Neural cell (in vitro differentiated cells): ENCODE measurements around the gene USP40. TPM values are rescaled to one million over a fixed set of nuclear protein-coding genes. Genes with fewer than 3 reads are reported as not detected.

Source experiments
- H2AFZ ChIP-seq: fragments of 200-600, 300-800 bp; sonication (generic), shearing (Covaris generic); 2 replicates; pipeline ENCODE4 v1.6.0; 2014; ENCODE audit warnings: low read depth, mild to moderate bottlenecking, antibody characterized with exemption, low read length, moderate library complexity
- H3F3A ChIP-seq: fragments of 200-600 bp; shearing (Covaris generic); 2 replicates; pipeline ENCODE4 v1.6.1; 2016; ENCODE audit warnings: mild to moderate bottlenecking, moderate library complexity, mixed read lengths, antibody characterized with exemption, low read length; ENCODE audit not compliant: insufficient read depth, poor library complexity, severe bottlenecking
- H3K27ac ChIP-seq: fragments of 200-600, 300-800 bp; sonication (generic), shearing (Covaris generic); 2 replicates; pipeline ENCODE4 v1.5.1; 2014; ENCODE audit warnings: mild to moderate bottlenecking, low read length, moderate library complexity
- H3K27me3 ChIP-seq: fragments of 300-800, 200-600 bp; sonication (generic), shearing (Covaris generic); 2 replicates; pipeline ENCODE4 v1.6.0; 2014; ENCODE audit warnings: mild to moderate bottlenecking, low read depth, low read length, moderate library complexity; ENCODE audit not compliant: insufficient read depth
- H3K36me3 ChIP-seq: fragments of 300-800, 200-600 bp; sonication (generic), shearing (Covaris generic); 2 replicates; pipeline ENCODE4 v1.5.1; 2014; ENCODE audit warnings: mild to moderate bottlenecking, antibody characterized with exemption, low read length, moderate library complexity; ENCODE audit not compliant: insufficient read depth
- H3K4me2 ChIP-seq: fragments of 300-800, 200-600 bp; sonication (generic), shearing (Covaris generic); 2 replicates; pipeline ENCODE4 v1.6.0; 2014; ENCODE audit warnings: mild to moderate bottlenecking, low read length
- H3K4me3 ChIP-seq: fragments of 300-800, 200-600 bp; sonication (generic), shearing (Covaris generic); 2 replicates; pipeline ENCODE4 v1.5.1; 2014; ENCODE audit warnings: mild to moderate bottlenecking, low read length, moderate library complexity
- H3K79me2 ChIP-seq: fragments of 200-600 bp; shearing (Covaris generic); replicated peaks from 2 replicates; pipeline ENCODE4 v1.6.0; 2014; ENCODE audit warnings: mild to moderate bottlenecking, low read length, moderate library complexity; ENCODE audit not compliant: insufficient read depth
- H3K9ac ChIP-seq: fragments of 300-800, 200-600 bp; sonication (generic), shearing (Covaris generic); 2 replicates; pipeline ENCODE4 v1.6.1; 2016; ENCODE audit warnings: mild to moderate bottlenecking, low read length, mixed read lengths
- H3K9me2 ChIP-seq: fragments of 200-600 bp; shearing (Covaris generic); 2 replicates; pipeline ENCODE4 v1.6.1; 2016; ENCODE audit warnings: mild to moderate bottlenecking, low read length, mixed read lengths; ENCODE audit not compliant: insufficient read depth
- H3K9me3 ChIP-seq: fragments of 200-600, 300-800 bp; sonication (generic), shearing (Covaris generic); 2 replicates; pipeline ENCODE4 v1.6.1; 2016; ENCODE audit warnings: mild to moderate bottlenecking, mixed run types, low read length, moderate library complexity, mixed read lengths
- H4K20me1 ChIP-seq: fragments of 200-600 bp; shearing (Covaris generic); 2 replicates; pipeline ENCODE4 v1.6.1; 2016; ENCODE audit warnings: mild to moderate bottlenecking, mixed run types; ENCODE audit not compliant: insufficient read depth
- EP300 ChIP-seq: fragments of 450-650 bp; conservative IDR thresholded peaks from 2 replicates; pipeline ENCODE4 v1.6.1; 2014; ENCODE audit warnings: antibody characterized with exemption, mild to moderate bottlenecking, moderate library complexity; ENCODE audit not compliant: poor library complexity, severe bottlenecking
- EZH2 ChIP-seq: fragments of 200-600, 300-800 bp; shearing (Covaris generic), sonication (generic); IDR thresholded peaks from 2 replicates; pipeline ENCODE4 v1.6.1; 2014; ENCODE audit warnings: antibody characterized with exemption, low read length, borderline replicate concordance, mild to moderate bottlenecking; ENCODE audit not compliant: insufficient read depth, poor library complexity, severe bottlenecking
- MXI1 ChIP-seq: fragments of 450-650 bp; conservative IDR thresholded peaks from 2 replicates; pipeline ENCODE4 v1.6.1; 2014; ENCODE audit warnings: antibody characterized with exemption, mild to moderate bottlenecking; ENCODE audit not compliant: poor library complexity, severe bottlenecking
- POLR2AphosphoS5 ChIP-seq: IDR thresholded peaks from 2 replicates; pipeline ENCODE4 v1.6.1; 2012
- RAD21 ChIP-seq: fragments of 450-650 bp; conservative IDR thresholded peaks from 2 replicates; pipeline ENCODE4 v1.6.1; 2014; ENCODE audit warnings: antibody characterized with exemption, mild to moderate bottlenecking, moderate library complexity
- SMC3 ChIP-seq: fragments of 450-650 bp; conservative IDR thresholded peaks from 2 replicates; pipeline ENCODE4 v1.6.1; 2014; ENCODE audit warnings: antibody characterized with exemption, mild to moderate bottlenecking, moderate library complexity; ENCODE audit not compliant: poor library complexity
- TAF1 ChIP-seq: IDR thresholded peaks from 2 replicates; pipeline ENCODE4 v1.6.1; 2012; ENCODE audit warnings: low read depth
- polyA plus RNA-seq: library from polyadenylated mRNA; depleted of rRNA; stranded (reverse); fragments of >200 nt; gene quantifications from 2 replicates; pipeline ENCODE4 v1.2.3, GENCODE V29; 2014
- TF ChIP-seq, protein P1 (sequence below): fragments of 450-650 bp; IDR thresholded peaks from 2 replicates; pipeline ENCODE4 v1.5.1; 2014; ENCODE audit warnings: antibody characterized with exemption, mild to moderate bottlenecking, moderate library complexity; ENCODE audit not compliant: poor library complexity, severe bottlenecking
- TF ChIP-seq, protein P2 (sequence below): IDR thresholded peaks from 2 replicates; pipeline ENCODE4 v1.6.1; 2012; ENCODE audit warnings: borderline replicate concordance

USP40 gene
- polyA plus RNA-seq, 1 donor from 2014 or later: 33.3 TPM

DNA sequence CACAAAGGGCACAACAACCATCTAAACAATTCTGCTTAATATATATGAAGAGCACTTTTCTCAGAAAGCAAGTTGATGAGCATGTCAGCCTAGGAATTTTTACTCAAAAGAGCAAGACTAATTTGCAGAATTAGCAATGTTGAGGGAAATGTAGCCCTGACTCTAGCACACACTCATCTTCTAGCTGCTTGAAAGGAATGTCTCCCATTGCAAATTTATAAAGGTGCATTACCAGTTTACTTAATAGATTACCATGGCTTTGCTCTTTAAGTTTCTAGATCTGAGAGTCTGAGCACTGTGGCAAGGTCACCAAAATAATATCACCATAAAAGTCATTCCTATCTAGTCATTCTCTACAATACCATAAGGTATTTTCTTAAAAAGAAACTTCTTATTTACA is 40.8 kb downstream of the USP40 start:
- H2AFZ ChIP-seq: no peak overlapping the region
- H3K9me2 ChIP-seq: no peaks in the 10 kb centered on the region
- no peak overlapping the region for H3K4me2 ChIP-seq
- H3K79me2 ChIP-seq: no peaks in the 10 kb centered on the region
- H3K36me3 ChIP-seq: peaks cover 2% of the 10 kb centered on the region
- H4K20me1 ChIP-seq: no peaks in the 10 kb centered on the region
- no peak overlapping the region for H3K9ac ChIP-seq
- TF ChIP-seq, protein P1, sequence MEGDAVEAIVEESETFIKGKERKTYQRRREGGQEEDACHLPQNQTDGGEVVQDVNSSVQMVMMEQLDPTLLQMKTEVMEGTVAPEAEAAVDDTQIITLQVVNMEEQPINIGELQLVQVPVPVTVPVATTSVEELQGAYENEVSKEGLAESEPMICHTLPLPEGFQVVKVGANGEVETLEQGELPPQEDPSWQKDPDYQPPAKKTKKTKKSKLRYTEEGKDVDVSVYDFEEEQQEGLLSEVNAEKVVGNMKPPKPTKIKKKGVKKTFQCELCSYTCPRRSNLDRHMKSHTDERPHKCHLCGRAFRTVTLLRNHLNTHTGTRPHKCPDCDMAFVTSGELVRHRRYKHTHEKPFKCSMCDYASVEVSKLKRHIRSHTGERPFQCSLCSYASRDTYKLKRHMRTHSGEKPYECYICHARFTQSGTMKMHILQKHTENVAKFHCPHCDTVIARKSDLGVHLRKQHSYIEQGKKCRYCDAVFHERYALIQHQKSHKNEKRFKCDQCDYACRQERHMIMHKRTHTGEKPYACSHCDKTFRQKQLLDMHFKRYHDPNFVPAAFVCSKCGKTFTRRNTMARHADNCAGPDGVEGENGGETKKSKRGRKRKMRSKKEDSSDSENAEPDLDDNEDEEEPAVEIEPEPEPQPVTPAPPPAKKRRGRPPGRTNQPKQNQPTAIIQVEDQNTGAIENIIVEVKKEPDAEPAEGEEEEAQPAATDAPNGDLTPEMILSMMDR: no peak
- TF ChIP-seq EZH2: no peak
- TF ChIP-seq RAD21: no peak
- no peak for TF ChIP-seq SMC3
- TF ChIP-seq, protein P2, sequence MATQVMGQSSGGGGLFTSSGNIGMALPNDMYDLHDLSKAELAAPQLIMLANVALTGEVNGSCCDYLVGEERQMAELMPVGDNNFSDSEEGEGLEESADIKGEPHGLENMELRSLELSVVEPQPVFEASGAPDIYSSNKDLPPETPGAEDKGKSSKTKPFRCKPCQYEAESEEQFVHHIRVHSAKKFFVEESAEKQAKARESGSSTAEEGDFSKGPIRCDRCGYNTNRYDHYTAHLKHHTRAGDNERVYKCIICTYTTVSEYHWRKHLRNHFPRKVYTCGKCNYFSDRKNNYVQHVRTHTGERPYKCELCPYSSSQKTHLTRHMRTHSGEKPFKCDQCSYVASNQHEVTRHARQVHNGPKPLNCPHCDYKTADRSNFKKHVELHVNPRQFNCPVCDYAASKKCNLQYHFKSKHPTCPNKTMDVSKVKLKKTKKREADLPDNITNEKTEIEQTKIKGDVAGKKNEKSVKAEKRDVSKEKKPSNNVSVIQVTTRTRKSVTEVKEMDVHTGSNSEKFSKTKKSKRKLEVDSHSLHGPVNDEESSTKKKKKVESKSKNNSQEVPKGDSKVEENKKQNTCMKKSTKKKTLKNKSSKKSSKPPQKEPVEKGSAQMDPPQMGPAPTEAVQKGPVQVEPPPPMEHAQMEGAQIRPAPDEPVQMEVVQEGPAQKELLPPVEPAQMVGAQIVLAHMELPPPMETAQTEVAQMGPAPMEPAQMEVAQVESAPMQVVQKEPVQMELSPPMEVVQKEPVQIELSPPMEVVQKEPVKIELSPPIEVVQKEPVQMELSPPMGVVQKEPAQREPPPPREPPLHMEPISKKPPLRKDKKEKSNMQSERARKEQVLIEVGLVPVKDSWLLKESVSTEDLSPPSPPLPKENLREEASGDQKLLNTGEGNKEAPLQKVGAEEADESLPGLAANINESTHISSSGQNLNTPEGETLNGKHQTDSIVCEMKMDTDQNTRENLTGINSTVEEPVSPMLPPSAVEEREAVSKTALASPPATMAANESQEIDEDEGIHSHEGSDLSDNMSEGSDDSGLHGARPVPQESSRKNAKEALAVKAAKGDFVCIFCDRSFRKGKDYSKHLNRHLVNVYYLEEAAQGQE: no peak
- no peak for TF ChIP-seq MXI1
- no peak for TF ChIP-seq POLR2AphosphoS5
- TF ChIP-seq EP300: no peak
- TF ChIP-seq TAF1: no peak
- H3K9me3 ChIP-seq: no peaks in the 10 kb centered on the region
- H3K4me3 ChIP-seq: no peak overlapping the region
- H3K27me3 ChIP-seq: no peaks in the 10 kb centered on the region
- no peaks in the 10 kb centered on the region for H3F3A ChIP-seq
- H3K27ac ChIP-seq: no peak overlapping the region

DNA sequence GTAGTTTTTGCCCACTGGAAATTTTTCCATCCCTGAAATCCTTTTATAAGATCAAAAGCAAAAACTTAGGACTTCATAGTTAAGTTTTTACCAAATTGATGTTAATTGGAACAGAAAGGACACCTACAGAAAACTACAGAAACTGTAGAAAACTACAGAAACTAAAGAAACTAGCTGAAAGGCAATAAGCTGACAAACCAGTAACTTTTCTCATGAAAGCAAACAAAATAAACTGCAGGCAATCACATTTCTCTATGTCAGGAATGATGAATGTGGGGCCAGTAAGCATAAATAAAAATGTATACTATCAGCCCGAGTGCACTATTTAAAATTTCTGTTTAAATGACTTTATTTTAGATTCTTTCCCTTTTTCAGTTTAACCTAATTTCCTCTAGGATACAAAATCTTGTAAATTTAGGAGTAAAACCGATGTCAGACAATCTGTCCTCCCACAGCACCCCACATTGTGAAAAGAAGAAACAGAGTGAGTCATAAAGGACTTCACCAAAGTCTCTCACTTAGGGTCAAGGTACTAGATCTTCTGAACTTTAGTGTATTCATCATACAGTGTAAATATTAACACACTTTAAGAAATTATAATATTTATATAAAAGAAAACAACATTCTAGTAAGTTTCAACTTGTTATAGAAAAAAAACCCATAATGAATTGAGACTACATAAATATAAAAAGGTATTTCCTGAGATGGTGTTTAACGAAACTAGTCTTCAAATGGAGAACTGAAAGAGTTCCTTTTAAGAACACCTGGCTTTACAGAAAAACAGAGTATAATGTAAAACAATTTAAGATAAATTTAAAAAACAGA is 46.6 kb downstream of the USP40 start:
- Histone ChIP-seq H3K27me3 (no peaks in the 10 kb centered on the region), H3K36me3 (peaks cover 5% of the 10 kb centered on the region), H3K79me2 (no peaks in the 10 kb centered on the region), H2AFZ (no peak overlapping the region), H3K4me3 (no peak overlapping the region), H3K9me3 (no peaks in the 10 kb centered on the region), H3K27ac (no peak overlapping the region), H4K20me1 (no peaks in the 10 kb centered on the region), H3K4me2 (no peak overlapping the region), H3K9ac (no peak overlapping the region), H3K9me2 (no peaks in the 10 kb centered on the region), H3F3A (no peaks in the 10 kb centered on the region)
- TF ChIP-seq POLR2AphosphoS5: no peak
- TF ChIP-seq, protein P2: no peak
- TF ChIP-seq RAD21: no peak
- no peak for TF ChIP-seq SMC3
- no peak for TF ChIP-seq EZH2
- TF ChIP-seq MXI1: no peak
- TF ChIP-seq, protein P1: no peak
- TF ChIP-seq EP300: no peak
- TF ChIP-seq TAF1: no peak
